ENCODE results near the gene PAK1IP1.
A peak's percentile ranks its signal among the peaks of the same experiment; 100 is the strongest.
"Not testable (repeated sequence)": the region's sequence is repeated elsewhere in the genome, so short reads cannot be mapped to it uniquely, and the experiment has no call there.

The PAK1IP1 gene, protein sequence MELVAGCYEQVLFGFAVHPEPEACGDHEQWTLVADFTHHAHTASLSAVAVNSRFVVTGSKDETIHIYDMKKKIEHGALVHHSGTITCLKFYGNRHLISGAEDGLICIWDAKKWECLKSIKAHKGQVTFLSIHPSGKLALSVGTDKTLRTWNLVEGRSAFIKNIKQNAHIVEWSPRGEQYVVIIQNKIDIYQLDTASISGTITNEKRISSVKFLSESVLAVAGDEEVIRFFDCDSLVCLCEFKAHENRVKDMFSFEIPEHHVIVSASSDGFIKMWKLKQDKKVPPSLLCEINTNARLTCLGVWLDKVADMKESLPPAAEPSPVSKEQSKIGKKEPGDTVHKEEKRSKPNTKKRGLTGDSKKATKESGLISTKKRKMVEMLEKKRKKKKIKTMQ
- long read RNA-seq, donor 1, transcript PAK1IP1-201 (10 exons, 1,800 nt) = major isoform, 8 of 8 reads
- long read RNA-seq, donor 1, partial matches to known transcripts = 0 of 8 reads
- long read RNA-seq, donor 1, other reads (novel, unspliced or antisense) = 0 of 8 reads
- long read RNA-seq, donor 2, partial matches to known transcripts = 0 of 2 reads
- long read RNA-seq, donor 2, other reads (novel, unspliced or antisense) = 0 of 2 reads
- long read RNA-seq, donor 3, partial matches to known transcripts = 0 of 4 reads
- long read RNA-seq, donor 3, other reads (novel, unspliced or antisense) = 0 of 4 reads
- long read RNA-seq, donor 4, transcript PAK1IP1-201 (10 exons, 1,800 nt) = major isoform, 5 of 5 reads
- long read RNA-seq, donor 4, partial matches to known transcripts = 0 of 5 reads
- long read RNA-seq, donor 4, other reads (novel, unspliced or antisense) = 0 of 5 reads
- long read RNA-seq, donor 5, transcript PAK1IP1-201 (10 exons, 1,800 nt) = major isoform, 5 of 5 reads
- long read RNA-seq, donor 5, partial matches to known transcripts = 0 of 5 reads
- long read RNA-seq, donor 5, other reads (novel, unspliced or antisense) = 0 of 5 reads
- long read RNA-seq, donor 6, transcript PAK1IP1-201 (10 exons, 1,800 nt) = major isoform, 8 of 8 reads
- long read RNA-seq, donor 6, partial matches to known transcripts = 0 of 8 reads
- long read RNA-seq, donor 6, other reads (novel, unspliced or antisense) = 0 of 8 reads
- long read RNA-seq, donor 7, transcript PAK1IP1-201 (10 exons, 1,800 nt) = major isoform, 7 of 7 reads
- long read RNA-seq, donor 7, partial matches to known transcripts = 0 of 7 reads
- long read RNA-seq, donor 7, other reads (novel, unspliced or antisense) = 0 of 7 reads
- long read RNA-seq, donor 8, transcript PAK1IP1-201 (10 exons, 1,800 nt) = major isoform, 11 of 11 reads
- long read RNA-seq, donor 8, partial matches to known transcripts = 0 of 11 reads
- long read RNA-seq, donor 8, other reads (novel, unspliced or antisense) = 0 of 11 reads

DNA sequence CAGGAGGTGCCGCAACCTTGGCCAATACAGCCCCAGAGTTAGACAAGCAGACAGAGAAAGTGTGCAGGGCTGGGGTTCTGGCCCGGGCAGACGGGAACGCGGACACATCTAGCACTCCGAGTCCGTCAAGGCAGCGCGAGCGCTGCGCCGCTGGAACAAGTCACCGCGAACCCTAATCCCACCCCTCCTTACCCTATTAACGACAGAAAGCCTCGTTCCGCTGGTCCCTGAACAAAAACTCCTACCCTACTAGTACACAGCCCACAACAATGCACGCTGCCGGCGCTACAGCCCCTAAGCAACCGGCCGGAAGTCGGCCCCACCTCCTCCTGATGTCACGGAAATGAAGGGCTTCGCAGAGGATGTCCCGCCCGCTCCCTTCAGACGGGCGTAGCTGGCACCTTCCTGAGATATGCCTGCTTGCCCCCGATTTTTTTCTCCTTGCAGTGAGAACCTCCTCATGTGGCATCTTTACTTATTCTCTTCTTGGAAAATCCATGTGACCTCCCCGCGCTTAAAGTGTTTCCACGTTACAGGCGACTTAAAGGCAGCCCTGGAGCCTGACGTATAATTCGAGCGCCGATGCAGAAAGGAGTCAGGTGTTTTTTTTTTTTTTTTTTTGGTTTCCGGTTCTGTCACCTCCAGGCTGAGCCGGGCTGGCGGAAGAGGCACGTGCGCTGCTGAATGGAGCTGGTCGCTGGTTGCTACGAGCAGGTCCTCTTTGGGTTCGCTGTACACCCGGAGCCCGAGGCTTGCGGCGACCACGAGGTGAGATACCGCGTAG lies at the start of gene PAK1IP1, which contains the start of gene C6orf52:
TSS of gene PAK1IP1 (plus strand) at position 671 of the 784 bp plus-strand sequence. CDS start at position 685, 14 bp downstream.
TSS of gene C6orf52 (minus strand) at position 315 of the 784 bp plus-strand sequence. CDS start 7,066 bp downstream, outside the sequence.
- DNase-seq = peak; percentile 100

DNA sequence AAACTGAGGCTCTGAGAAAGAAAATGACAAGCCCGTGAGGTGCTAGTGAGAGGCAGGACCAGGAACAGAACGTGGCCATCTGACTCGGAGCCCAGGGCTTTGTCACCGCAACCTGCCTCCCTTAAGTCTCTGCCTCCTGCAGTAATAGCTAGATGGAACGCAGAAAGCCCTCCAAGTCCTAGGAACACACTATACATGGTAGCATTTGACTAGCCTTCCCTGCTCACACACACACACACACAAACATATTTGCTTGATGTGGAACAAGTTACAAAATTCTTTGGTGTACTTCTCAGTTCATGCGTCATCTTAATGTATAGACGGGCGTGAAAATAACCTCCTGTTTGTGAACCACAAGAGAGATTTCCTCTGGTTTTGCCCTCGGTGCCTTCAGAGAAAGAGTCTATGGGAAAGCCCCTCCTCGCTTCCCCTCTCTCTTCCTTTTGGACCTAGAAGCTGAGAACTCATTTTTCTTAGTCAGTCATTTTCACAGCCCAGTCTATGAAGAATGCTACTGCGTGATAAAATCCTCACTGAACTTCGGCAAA lies 39.2 kb upstream of the PAK1IP1 start:
- DNase-seq = no peak

DNA sequence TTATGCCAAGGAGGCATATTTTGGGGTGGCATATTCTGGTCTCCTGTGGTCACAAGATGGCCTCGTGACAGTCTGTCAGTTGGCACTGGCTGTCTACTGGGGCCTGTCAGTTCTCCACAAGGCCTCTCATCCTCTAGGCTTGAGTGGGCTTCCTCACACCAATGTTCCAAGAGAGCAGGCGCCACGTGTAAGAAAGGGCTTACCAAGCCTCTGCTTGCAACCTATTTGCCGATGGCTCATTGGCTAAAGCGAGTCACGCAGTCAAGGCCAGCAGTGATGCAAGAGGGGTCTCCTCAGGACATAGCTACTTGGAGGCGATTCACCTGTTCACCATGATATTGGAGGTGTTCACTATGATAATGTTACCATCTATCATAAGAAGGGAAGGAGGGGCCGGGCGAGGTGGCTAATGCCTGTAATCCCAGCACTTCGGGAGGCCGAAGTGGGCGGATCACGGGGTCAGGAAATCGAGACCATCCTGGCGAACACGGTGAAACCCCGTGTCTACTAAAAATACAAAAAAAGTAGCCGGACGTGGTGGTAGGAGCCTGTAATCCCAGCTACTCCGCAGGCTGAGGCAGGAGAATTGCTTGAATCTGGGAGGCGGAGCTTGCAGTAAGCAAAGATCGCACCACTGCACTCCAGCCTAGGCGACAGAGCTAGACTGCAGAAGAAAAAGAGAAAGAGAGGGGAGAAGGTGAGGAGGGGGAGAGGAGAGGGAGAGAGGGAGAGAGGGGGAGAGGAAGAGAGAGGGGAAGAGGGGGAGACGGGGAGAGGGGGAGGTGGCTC lies 35.7 kb upstream of the PAK1IP1 start:
- DNase-seq = no peak

DNA sequence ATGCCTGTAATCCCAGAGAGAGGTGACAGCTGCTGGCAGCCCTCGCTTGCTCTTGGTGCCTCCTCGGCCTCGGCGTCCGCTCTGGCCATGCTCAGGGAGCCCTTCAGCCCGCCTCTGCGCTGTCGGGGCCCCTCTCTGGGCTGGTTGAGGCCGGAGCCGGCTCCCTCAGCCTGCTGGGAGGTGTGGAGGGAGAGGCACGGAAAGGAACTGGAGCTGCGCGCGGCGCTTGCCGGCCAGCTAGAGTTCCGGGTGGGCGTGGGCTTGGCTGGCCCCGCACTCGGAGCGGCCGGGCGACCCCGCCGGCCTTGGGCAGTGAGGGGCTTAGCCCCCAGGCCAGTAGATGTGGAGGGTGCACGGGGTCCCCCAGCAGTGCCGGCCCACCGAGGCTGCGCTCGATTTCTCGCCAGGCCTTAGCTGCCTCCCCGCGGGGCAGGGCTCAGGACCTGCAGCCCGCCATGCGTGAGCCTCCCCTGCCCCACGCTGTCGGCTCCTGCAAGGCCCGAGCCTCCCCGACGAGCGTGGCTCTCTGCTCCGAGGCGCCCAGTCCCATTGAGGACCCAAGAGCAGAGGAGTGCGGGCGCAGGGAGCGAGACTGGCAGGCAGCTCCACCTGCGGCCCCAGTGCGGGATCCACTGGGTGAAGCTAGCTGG lies 34.9 kb upstream of the PAK1IP1 start:
- DNase-seq = no peak

DNA sequence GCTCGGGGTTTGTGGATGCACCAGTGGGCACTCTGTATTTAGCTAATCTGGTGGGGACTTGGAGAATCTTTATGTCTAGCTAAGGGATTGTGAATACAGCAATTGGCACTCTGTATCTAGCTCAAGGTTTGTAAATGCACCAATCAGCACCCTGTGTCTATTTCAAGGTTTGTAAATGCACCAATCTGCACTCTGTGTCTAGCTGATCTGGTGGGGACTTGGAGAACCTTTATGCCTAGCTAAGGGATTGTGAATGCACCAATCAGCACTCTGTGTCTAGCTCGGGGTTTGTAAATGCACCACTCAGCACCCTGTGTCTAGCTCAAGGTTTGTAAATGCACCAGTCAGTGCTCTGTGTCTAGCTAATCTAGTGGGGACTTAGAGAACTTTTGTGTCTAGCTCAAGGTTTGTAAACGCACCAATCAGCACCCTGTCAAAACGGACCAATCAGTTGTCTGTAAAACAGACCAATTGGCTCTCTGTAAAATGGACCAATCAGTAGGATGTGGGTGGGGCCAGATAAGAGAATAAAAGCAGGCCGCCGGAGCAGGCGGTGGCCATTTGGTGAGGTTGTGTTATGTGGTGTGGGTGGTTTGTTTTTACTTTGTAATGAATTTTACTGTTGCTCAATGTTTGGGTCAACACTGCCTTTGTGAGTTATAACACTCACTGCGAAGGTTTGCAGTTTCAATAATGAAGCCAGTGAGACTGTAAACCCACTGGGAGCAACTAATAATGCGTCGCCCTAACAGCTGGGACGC lies 34.2 kb upstream of the PAK1IP1 start:
- DNase-seq = not testable (repeated sequence)

DNA sequence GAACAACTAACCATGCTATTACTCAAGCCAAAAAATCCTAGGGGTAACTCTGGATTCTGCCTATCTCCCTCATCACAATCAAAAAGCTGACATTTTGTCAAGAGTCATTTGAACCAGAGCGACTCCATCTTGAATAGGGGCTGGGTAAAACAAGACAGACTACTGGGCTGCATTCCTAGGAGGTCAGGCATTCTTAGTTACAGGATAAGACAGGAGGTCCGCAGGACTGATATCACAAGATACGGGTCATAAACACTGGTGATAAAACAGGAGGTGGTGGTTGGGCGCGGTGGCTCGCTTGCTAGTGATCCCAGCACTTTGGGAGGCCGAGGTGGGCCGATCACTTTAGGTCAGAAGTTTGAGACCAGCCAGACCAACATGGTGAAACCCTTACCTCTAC lies 32.6 kb upstream of the PAK1IP1 start:
- no peak for DNase-seq

DNA sequence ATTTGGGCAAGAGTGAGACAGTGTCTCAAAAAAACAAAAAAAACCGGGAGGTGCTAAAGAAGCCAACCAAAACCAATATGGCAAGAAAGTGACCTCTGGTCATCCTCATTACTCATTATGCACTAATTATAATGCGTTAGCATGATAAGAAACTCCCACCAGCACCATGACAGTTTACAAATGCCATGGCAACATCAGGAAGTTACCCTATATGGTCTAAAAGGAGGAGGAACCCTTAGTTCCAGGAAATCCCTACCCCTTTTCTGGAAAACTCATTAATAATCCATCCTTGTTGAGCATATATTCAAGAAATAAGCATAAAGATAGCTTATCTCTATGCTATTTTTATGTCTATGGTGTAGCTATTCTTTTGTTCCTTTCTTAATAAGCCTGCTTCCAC lies 32.0 kb upstream of the PAK1IP1 start:
- no peak for DNase-seq

DNA sequence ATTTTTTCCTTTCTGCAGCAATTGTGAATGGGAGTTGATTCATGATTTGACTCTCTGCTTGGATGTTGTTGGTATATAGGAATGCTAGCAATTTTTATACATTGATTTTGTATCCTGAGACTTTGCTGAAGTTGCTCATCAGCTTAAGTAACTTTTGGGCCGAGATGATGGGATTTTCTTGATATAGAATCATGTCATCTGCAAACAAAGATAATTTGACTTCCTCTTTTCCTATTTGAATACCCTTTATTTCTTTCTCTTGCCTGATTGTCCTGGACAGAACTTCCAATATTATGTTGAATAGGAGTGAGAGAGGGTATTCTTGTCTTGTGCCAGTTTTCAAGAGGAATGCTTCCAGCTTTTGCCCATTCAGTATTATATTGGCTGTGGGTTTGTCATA lies 29.2 kb upstream of the PAK1IP1 start:
- not testable (repeated sequence) for DNase-seq

DNA sequence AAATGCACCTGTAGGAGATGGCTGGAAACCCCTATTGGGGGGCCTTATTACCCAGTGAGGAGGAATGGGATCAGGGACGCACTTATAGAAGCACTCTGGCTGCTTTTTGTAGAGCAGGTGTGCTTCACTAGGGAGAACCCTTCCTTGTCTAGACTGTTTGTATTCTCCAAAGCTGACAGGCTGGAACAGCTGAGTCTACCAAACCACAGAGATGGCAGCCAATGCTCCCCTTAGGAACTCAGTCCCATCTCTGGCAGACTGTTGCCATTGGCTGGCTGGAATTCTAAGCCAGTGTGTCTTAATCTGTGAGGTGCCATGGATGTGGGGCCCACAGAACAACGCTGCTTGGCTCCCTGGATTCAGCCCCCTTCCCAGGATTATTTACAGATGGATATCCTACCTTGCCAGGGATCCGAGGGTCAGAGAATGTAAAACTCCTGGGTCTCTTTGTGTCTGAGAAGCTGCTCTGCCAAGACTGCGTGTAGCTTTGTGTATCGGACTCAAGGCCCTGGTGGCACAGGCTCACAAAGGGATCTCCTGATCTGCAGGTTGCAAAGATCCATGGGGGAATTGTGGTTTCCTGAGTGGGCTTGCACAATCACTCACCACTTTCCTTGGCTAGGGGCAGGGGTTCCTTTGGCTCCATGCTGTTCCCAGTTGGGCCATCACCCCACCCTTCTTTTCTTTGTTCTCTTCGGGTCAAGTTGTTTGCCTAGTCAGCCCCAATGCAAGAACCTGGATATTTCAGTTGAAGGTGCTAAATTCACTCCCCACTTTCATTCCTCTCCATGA lies 26.4 kb upstream of the PAK1IP1 start:
- no peak for DNase-seq

DNA sequence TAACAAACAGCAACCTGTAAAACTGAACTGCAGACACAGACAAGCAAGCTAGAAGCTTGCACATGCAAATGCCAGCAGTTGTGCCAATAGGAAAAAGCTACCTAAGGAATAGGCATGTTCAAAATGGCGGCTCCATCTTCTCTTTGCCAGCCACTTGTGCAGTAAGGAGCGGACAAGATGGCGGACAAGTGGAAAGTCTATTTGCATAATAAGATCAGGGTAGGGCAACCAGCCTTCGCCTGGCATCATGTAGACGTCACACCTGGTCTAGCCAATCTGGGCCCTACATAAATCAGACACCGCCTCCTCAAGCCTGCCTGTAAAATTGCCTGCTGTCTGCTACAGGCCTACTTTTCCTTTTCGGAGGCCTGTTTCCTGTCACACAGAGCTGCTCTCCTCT lies 18.4 kb upstream of the PAK1IP1 start:
- no peak for DNase-seq

DNA sequence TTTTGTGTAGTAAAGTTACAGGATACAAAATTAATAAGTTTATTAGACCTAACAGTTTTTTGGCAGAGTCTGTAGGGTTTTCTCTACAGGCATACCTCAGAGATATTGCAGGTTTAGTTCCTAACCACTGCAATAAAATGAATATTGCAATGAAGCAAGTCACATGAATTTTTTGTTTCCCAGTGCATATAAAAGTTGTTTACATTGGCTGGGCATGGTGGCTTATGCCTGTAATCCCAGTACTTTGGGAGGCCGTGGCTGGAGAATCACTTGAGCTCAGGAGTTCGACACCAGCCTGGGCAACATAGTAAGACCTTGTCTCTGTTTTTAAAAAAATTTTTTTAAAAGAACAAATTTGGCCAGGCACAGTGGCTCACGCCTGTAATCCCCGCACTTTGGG lies 16.3 kb upstream of the PAK1IP1 start:
- DNase-seq = no peak

DNA sequence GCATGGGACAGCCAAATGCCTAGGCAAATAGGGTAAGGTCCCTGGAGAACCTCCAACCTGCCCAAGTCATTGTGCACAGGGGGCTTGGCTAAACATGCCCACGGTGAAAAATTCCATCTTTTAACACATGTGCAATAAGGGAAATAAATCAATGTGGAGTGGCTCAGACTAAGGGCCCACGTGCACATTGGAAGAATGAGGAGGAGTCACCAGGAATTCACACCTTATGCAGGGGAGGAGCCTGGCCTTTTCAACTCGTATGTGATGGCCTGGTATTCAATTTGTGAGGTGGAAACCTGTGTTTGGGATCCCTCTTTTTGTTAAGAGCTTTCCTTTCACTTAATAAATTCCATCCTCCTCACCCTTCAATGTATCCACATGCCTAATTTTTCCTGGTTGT lies 13.0 kb upstream of the PAK1IP1 start:
- no peak for DNase-seq

DNA sequence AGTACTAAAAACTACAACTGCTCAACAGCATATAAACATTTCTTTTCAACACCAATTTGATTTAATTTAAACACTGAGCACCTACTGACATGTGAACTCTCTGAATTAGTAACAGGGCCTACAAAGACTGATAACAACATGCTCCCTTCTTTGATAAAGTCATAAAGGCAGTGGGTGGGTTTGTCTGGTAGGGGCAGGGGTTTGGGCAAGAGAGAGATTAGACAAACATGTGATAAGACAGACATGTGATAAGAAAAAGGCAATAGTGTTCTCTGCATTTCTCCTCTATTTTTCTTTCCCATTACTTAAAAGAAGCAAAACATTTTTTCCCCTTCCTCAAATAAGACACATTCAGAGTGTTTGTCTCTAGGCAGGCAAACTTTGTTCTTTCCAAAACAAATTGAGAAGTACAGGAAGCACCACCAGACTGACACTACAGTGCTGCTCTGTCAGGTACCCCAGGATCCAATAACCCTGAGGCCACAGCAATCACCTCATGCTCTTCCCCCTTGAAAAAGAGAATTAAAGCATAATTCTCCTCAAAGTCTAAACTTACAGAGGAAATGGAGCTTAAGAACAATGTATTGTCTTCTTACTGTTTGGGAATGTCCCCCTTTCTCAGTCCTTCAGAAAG lies 12.3 kb upstream of the PAK1IP1 start:
- no peak for DNase-seq

DNA sequence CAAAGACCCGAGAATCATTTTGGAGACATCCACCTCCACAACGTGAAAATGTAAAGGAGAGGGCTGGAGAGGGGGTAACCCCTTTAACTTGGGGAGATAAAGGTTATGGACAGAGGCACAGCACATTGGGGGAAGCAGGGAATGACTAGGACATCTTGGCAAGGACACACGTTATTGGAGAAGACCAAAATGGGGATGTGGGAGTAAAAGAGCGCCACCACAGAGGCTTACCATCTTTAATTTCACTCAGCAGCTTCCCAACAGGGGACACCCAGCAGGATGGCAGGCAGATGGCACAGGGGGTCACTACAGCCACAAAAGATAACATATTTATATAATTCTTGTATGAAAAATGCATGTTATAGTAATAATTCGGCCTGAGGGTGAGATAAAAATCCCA lies 10.2 kb upstream of the PAK1IP1 start:
- DNase-seq = no peak

DNA sequence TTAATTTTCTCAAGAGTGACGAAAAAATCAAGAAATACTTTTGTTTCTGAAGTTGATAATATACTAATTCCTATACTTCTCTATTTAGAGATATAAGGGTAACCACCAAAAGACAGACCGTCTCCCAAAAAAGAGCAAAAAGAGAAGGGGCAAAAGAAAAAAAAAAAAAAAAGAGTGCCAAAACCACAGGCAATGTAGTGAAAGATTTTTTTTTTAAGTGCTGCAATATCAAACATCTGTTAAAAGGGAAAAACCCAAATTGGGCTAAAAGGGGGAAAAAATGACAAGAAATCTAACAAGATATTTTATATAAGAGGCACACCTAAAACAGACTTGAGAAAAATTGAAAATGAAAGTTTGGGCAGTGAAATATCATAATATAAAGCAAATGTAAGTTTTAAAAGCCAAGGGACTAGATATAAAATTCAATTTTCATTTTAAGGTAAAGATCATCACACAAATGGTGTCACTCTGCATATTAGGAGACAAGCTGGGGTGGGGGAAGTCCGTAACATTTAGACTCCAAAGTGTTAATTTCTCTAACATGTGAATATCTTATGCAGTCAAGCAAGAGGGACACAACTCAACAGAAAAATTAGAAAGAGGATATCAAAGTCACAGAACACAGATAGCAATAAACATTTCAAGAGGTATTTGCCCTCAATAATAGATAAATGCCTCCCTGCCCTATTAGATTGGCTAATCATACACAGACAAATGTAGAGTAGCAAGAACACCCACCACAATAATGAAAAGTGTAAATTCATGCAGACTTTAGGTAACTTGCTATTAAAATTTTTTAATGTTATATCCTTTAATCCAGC lies 9.5 kb upstream of the PAK1IP1 start:
- DNase-seq = no peak

DNA sequence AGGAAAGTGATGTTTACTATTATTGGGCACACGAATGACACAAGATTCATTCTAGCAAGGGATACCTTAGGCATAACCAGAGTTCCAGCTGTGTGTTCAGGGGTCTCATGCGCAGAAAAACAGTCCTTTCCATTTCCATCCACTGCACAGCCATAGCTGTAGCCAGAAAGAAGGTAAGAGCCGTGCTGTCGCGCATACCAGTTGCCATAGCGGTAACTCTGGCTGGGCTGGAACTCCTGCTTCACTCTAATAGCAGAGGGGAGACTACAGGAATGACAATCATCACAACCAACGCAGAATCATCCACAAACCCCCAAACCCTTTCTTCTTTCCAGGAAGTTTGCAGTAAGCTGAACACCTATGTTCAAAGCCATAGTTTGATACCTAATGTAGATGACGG lies 7.9 kb upstream of the PAK1IP1 start:
- no peak for DNase-seq

DNA sequence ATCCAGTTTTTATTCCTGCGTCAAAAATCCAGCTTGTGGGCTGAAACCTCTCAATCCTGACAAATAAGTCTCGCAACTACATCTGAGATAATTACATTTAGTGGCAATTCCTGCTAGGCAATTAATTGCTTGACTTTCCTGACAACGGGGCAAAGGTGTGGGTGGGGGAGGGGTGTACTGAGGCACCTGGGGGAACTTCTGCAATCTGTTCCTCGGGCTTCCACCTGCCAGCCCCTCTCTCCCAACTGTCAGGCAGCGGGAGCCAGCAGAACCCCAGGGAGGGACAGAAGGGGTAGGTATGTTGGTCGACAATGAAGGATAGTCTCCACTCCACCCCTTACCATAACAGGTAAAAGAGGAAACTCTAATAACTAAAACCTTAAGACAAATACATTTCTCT lies 7.2 kb upstream of the PAK1IP1 start:
- DNase-seq = no peak
